Upper lobe of right lung (tissue), 1 donor: ENCODE results near the gene SETD1A. TPM values are rescaled to one million over a fixed set of nuclear protein-coding genes. Genes with fewer than 3 reads are reported as not detected.

Experiments
- ATAC-seq: fragments of 200-7000 bp; cut with Tn5 transposase; one replicate; pipeline ENCODE4 v1.9.1; 2020; ENCODE audit warnings: mild to moderate bottlenecking, moderate library complexity
- DNase-seq: peaks from one replicate; pipeline ENCODE4 v3.0.0-alpha.2; 2020
- H3K27ac ChIP-seq: fragments of 200-600 bp; one replicate; pipeline ENCODE4 v1.8.0; 2022
- H3K27me3 ChIP-seq: fragments of 200-600 bp; one replicate; pipeline ENCODE4 v1.8.0; 2022; ENCODE audit warnings: mild to moderate bottlenecking
- H3K36me3 ChIP-seq: fragments of 200-600 bp; one replicate; pipeline ENCODE4 v1.8.0; 2022
- H3K4me1 ChIP-seq: fragments of 200-600 bp; one replicate; pipeline ENCODE4 v1.8.0; 2022
- H3K4me3 ChIP-seq: fragments of 200-600 bp; one replicate; pipeline ENCODE4 v1.8.0; 2022; ENCODE audit warnings: mild to moderate bottlenecking
- H3K9me3 ChIP-seq: fragments of 200-600 bp; one replicate; pipeline ENCODE4 v1.8.0; 2022
- intact Hi-C: fragments of 100-400 bp; cut with DNase I; formaldehyde crosslinking; loops from one replicate; pipeline ENCODE4 v1.11.0; 2022
- total RNA-seq: library from RNA; stranded (reverse); fragmentation: NEBNext Ultra II Directional; extraction: Animal tissue kit (Norgen Biotek cat#: 25700); gene quantifications from one replicate; pipeline ENCODE4 v1.2.1, GENCODE V29; 2021
- TF ChIP-seq, protein P1 (sequence below): fragments of 200-600 bp; IDR thresholded peaks from one replicate; pipeline ENCODE4 v1.8.0; 2022; ENCODE audit warnings: antibody characterized with exemption
- donor health status: DM: no; HTN: yes; CAD: no; lungs with severe emphysema.

Gene SETD1A
- total RNA-seq, 1 donor from 2014 or later: 18.6 TPM

DNA sequence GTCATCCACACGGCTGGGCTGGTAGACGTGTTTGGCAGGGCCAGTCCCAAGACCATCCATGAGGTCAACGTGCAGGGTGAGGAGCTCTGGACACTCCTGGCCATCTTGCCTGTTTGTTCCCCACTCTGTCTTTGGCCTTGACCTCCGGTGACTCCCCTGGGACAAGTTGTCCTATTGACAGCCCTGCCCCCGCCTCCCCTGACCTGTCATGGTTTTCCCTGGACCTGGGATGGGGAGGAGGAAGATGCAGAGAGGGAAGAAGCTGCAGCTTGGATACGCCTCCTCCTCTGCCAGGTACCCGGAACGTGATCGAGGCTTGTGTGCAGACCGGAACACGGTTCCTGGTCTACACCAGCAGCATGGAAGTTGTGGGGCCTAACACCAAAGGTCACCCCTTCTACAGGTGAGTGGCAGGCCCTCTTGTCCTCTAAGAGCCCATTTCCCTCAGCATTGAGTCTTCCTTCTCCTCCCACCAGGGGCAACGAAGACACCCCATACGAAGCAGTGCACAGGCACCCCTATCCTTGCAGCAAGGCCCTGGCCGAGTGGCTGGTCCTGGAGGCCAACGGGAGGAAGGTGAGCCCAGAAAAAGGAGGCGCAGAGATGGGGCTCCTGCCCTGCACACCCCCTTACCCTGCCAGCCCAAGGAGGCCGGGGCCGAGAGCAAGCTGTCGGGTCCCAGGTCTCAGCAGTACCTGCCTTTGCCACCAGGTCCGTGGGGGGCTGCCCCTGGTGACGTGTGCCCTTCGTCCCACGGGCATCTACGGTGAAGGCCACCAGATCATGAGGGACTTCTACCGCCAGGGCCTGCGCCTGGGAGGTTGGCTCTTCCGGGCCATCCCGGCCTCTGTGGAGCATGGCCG is 28.8 kb downstream of the SETD1A start:
- intact Hi-C loops: loop anchor here (5.0 kb wide), 1 partner anchor 456 kb away; the partner anchor contains the start of gene ZNF843
- no peak overlapping the region for H3K4me3 ChIP-seq
- DNase-seq (no peak), ATAC-seq (no peak)
- H3K27ac ChIP-seq: no peak overlapping the region
- H3K36me3 ChIP-seq: peaks cover 17% of the 10 kb centered on the region
- TF ChIP-seq, protein P1, sequence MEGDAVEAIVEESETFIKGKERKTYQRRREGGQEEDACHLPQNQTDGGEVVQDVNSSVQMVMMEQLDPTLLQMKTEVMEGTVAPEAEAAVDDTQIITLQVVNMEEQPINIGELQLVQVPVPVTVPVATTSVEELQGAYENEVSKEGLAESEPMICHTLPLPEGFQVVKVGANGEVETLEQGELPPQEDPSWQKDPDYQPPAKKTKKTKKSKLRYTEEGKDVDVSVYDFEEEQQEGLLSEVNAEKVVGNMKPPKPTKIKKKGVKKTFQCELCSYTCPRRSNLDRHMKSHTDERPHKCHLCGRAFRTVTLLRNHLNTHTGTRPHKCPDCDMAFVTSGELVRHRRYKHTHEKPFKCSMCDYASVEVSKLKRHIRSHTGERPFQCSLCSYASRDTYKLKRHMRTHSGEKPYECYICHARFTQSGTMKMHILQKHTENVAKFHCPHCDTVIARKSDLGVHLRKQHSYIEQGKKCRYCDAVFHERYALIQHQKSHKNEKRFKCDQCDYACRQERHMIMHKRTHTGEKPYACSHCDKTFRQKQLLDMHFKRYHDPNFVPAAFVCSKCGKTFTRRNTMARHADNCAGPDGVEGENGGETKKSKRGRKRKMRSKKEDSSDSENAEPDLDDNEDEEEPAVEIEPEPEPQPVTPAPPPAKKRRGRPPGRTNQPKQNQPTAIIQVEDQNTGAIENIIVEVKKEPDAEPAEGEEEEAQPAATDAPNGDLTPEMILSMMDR: no peak
- no peaks in the 10 kb centered on the region for H3K27me3 ChIP-seq
- peaks cover 10% of the 10 kb centered on the region for H3K4me1 ChIP-seq
- H3K9me3 ChIP-seq: no peaks in the 10 kb centered on the region

DNA sequence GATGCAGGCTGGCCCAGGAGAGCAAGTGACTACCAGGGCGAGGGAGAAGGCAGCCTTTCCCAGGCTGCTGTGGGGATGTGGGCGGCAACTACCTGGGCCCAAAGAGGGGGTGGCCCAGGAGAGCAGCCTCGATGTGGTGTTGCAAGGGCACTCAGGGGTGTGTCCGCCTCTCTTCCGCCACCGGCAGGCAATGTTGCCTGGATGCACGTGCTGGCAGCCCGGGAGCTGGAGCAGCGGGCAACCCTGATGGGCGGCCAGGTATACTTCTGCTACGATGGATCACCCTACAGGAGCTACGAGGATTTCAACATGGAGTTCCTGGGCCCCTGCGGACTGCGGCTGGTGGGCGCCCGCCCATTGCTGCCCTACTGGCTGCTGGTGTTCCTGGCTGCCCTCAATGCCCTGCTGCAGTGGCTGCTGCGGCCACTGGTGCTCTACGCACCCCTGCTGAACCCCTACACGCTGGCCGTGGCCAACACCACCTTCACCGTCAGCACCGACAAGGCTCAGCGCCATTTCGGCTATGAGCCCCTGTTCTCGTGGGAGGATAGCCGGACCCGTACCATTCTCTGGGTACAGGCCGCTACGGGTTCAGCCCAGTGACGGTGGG is 30.1 kb downstream of the SETD1A start:
- Histone ChIP-seq H3K36me3 (peaks cover 10% of the 10 kb centered on the region), H3K27ac (no peak overlapping the region), H3K4me3 (no peak overlapping the region), H3K4me1 (peaks cover 10% of the 10 kb centered on the region), H3K27me3 (no peaks in the 10 kb centered on the region), H3K9me3 (no peaks in the 10 kb centered on the region)
- DNase-seq (no peak), ATAC-seq (no peak)
- intact Hi-C loops: loop anchor here (5.0 kb wide), 1 partner anchor 455 kb away; the partner anchor contains the start of gene ZNF843
- TF ChIP-seq, protein P1: no peak

DNA sequence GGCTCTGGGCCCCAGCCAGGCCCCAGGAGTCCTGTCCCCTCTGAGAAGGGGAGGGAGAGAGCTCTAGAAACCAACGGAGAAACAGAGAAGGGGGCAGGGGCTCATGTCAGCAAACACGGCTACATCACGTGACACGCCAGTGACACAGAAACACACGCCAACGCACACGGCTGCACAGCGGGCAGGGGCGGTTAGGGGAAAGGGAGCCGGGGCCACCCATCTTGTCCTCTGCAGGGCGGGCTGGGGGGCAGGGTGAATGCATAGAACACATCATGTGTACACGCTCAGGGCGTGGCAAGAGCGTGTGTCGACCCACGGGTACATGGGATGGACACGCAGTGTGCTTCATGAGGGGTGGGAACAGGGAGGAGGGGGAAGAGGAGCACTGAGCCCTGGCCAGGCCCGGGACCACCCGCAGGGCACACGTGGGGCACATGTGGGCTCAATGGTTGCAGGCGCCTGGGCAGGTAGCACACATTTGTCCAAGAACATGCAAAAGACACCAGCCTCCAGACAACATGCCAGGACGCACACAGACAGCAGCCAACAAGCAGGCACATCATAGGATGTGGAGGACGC is 32.0 kb downstream of the SETD1A start:
- Histone ChIP-seq H3K27me3 (no peaks in the 10 kb centered on the region), H3K9me3 (no peaks in the 10 kb centered on the region), H3K4me3 (no peak overlapping the region), H3K27ac (no peak overlapping the region), H3K36me3 (peaks cover 2% of the 10 kb centered on the region), H3K4me1 (peaks cover 10% of the 10 kb centered on the region)
- DNase-seq: no peak
- TF ChIP-seq, protein P1: no peak
- intact Hi-C loops: loop anchor here (5.0 kb wide), 1 partner anchor 453 kb away; the partner anchor contains the start of gene ZNF843
- ATAC-seq: no peak

GRCh38 chr16:30990105-30990504 is 32.6 kb downstream of the SETD1A start:
- H3K9me3 ChIP-seq: no peaks in the 10 kb centered on the region
- no peaks in the 10 kb centered on the region for H3K36me3 ChIP-seq
- ATAC-seq (no peak), DNase-seq (no peak)
- no peaks in the 10 kb centered on the region for H3K27me3 ChIP-seq
- H3K27ac ChIP-seq: no peak overlapping the region
- intact Hi-C loops: no loop called here
- H3K4me3 ChIP-seq: no peak overlapping the region
- peaks cover 9% of the 10 kb centered on the region for H3K4me1 ChIP-seq
- TF ChIP-seq, protein P1: no peak

GRCh38 chr16:30991052-30991451 is 33.5 kb downstream of the SETD1A start:
- intact Hi-C loops: no loop called here
- no peaks in the 10 kb centered on the region for H3K27me3 ChIP-seq
- DNase-seq (no peak), ATAC-seq (no peak)
- no peaks in the 10 kb centered on the region for H3K9me3 ChIP-seq
- TF ChIP-seq, protein P1: no peak
- no peaks in the 10 kb centered on the region for H3K4me1 ChIP-seq
- no peak overlapping the region for H3K27ac ChIP-seq
- H3K36me3 ChIP-seq: no peaks in the 10 kb centered on the region
- H3K4me3 ChIP-seq: no peak overlapping the region
